ENCODE data around the gene FMN1. TPM values are rescaled to one million over a fixed set of nuclear protein-coding genes. Genes with fewer than 3 reads are reported as not detected.

Gene FMN1
- total and polyA plus RNA-seq, 10 of the 15 experiments (the other 5 are each of a cell fraction or from before 2014, with no cell fraction given), result 0.05 to 0.16 (median 0.08) TPM; not detected in 4

GRCh38 chr15:33160581-33161165 is 33.8 kb downstream of the FMN1 start (continued):
- TF ChIP-seq ZBTB40 (IDR thresholded peaks at IDR 0.05; ENCODE audit: borderline replicate concordance) (no peak), TCF3 (IDR thresholded peaks at IDR 0.05; ENCODE audit: borderline replicate concordance, insufficient read depth, low read depth, low read length) (no peak), SUPT20H (IDR thresholded peaks at IDR 0.05; ENCODE audit: borderline replicate concordance, control insufficient read depth, low read depth, low read length) (no peak), BRCA1 (IDR thresholded peaks at IDR 0.05; ENCODE audit: low read depth, low read length) (no peak), CEBPZ (IDR thresholded peaks at IDR 0.05; ENCODE audit: low read depth, low read length) (no peak), RAD51 (IDR thresholded peaks at IDR 0.05) (no peak)

Data from GM12878 (cell line).